Measurements from ENCODE around the gene PCYT1A.

DNA sequence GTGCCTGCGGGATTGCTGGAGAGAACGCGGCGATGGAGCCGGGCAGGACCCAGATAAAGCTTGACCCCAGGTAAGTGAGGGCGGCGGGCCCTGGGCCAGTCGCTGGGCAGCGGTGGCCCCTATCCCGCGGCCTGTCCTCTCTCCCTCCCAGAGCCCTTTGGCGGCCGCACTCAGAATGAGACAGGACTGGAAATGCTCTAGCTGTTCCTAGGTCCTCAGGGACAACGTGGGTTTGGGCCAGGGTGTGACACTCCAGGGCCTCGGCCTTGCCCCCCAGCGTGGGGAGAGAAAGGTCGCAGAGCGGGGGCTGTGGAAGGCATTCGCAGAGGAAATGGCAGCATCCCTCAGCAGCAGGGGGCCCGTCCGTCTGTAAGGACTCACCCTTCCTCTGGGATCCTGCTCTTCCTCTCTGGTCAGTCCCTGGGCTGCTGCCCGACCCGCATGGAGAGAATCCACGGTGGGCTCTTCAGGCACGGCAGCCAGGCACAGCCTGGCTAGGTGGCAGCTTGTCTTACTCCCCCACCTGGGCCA, 70.8 kb downstream of the PCYT1A start:
- TF ChIP-seq EZH2 (IDR thresholded peaks at IDR 0.05; ENCODE audit: low read depth): no peak
- TF ChIP-seq, protein P1, sequence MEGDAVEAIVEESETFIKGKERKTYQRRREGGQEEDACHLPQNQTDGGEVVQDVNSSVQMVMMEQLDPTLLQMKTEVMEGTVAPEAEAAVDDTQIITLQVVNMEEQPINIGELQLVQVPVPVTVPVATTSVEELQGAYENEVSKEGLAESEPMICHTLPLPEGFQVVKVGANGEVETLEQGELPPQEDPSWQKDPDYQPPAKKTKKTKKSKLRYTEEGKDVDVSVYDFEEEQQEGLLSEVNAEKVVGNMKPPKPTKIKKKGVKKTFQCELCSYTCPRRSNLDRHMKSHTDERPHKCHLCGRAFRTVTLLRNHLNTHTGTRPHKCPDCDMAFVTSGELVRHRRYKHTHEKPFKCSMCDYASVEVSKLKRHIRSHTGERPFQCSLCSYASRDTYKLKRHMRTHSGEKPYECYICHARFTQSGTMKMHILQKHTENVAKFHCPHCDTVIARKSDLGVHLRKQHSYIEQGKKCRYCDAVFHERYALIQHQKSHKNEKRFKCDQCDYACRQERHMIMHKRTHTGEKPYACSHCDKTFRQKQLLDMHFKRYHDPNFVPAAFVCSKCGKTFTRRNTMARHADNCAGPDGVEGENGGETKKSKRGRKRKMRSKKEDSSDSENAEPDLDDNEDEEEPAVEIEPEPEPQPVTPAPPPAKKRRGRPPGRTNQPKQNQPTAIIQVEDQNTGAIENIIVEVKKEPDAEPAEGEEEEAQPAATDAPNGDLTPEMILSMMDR (conservative IDR thresholded peaks at IDR 0.05): no peak
